Lower leg skin (tissue), 3 donors: ENCODE results near the gene GABARAPL1.

Source experiments
- POLR2A ChIP-seq, 2 donors: fragments of 450-650 bp; IDR thresholded peaks; one replicate each; pipeline ENCODE4 v1.6.1; 2016 to 2017; ENCODE audit warnings: antibody characterized with exemption in 2 of 2, mild to moderate bottlenecking in 1 of 2, moderate library complexity in 1 of 2
- TF ChIP-seq, protein P1 (sequence below), 3 donors: fragments of 450-650 bp; IDR thresholded peaks; one replicate each; pipeline ENCODE4 v1.5.1; 2016; ENCODE audit warnings: antibody characterized with exemption in 3 of 3, mild to moderate bottlenecking in 3 of 3, moderate library complexity in 2 of 3

- TF ChIP-seq, protein P1, sequence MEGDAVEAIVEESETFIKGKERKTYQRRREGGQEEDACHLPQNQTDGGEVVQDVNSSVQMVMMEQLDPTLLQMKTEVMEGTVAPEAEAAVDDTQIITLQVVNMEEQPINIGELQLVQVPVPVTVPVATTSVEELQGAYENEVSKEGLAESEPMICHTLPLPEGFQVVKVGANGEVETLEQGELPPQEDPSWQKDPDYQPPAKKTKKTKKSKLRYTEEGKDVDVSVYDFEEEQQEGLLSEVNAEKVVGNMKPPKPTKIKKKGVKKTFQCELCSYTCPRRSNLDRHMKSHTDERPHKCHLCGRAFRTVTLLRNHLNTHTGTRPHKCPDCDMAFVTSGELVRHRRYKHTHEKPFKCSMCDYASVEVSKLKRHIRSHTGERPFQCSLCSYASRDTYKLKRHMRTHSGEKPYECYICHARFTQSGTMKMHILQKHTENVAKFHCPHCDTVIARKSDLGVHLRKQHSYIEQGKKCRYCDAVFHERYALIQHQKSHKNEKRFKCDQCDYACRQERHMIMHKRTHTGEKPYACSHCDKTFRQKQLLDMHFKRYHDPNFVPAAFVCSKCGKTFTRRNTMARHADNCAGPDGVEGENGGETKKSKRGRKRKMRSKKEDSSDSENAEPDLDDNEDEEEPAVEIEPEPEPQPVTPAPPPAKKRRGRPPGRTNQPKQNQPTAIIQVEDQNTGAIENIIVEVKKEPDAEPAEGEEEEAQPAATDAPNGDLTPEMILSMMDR (IDR thresholded peaks at IDR 0.05): no peak
- TF ChIP-seq POLR2A (IDR thresholded peaks at IDR 0.05): no peak
These were observed 13.4 kb downstream of the GABARAPL1 start for GRCh38 chr12:10226086-10226485.
